Duodenal mucosa (tissue), 2 donors: ENCODE measurements around the gene GTF2F2.

Experiments used
- H3K27ac ChIP-seq: one replicate; pipeline ENCODE4 v1.7.0; 2013; ENCODE audit warnings: low read depth, low read length
- H3K27me3 ChIP-seq, 2 donors: one replicate each; pipeline ENCODE4 v1.7.0; 2013; ENCODE audit warnings: low read length in 2 of 2, control low read depth in 1 of 2; ENCODE audit not compliant: insufficient read depth in 2 of 2, control insufficient read depth in 1 of 2
- H3K36me3 ChIP-seq, 2 donors: one replicate each; pipeline ENCODE4 v1.7.0; 2013; ENCODE audit warnings: low read length in 2 of 2, control low read depth in 1 of 2; ENCODE audit not compliant: insufficient read depth in 2 of 2, control insufficient read depth in 1 of 2
- H3K4me1 ChIP-seq, 2 donors: one replicate each; pipeline ENCODE4 v1.7.0; 2013; ENCODE audit warnings: low read length in 2 of 2, control low read depth in 1 of 2; ENCODE audit not compliant: insufficient read depth in 2 of 2, control insufficient read depth in 1 of 2
- H3K4me3 ChIP-seq, 2 donors: one replicate each; pipeline ENCODE4 v1.7.0; 2013; ENCODE audit warnings: low read length in 2 of 2, low read depth in 1 of 2
- H3K9ac ChIP-seq, 2 donors: one replicate each; pipeline ENCODE4 v1.7.0; 2013; ENCODE audit warnings: low read length in 2 of 2, low read depth in 1 of 2
- H3K9me3 ChIP-seq, 2 donors: one replicate each; pipeline ENCODE4 v1.7.0; 2013; ENCODE audit warnings: low read length in 2 of 2, control low read depth in 1 of 2; ENCODE audit not compliant: control insufficient read depth in 1 of 2

The GTF2F2 gene

DNA sequence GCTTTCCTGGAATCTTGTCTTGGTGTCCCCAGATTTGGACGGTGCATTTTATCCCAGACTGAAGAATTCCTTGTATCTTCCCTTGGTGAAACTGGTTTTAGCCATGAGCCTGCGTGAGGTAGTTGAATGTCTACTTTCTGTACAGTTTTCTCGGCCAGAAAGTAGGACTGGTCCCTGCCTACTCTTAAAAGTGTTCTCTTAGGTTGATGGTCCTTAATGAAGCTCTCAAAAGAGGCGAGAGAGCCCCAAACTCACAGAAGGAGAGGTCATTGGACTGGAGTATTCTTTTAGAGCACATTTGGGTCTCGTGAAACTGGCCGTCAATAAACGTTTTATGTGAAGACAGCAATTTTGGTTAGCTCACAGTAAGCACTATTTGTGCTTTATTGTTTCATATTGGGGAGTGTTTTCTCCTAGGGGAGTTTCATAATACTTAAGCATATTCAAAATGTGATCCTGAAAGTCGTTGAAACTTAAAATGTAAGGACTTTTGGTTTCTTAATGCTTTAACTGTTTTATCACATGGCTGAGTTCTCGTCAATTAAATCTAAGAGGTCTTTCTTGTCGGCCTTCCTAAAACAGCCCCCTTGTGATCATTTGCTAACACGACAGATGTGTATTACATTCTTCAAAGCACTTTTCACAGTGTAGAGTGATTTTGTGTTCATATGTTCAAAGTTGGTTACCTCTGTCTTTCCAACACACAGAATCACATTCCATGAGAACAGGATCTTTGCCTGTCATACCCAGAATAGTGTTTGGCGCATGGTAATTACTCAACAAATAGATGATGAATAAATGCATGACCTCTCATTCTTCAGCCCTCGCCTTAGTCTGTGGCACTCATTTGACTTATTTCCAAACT, 889 bp downstream of the GTF2F2 start:
- H3K36me3 ChIP-seq, result no peaks in the 10 kb centered on the region
- peaks cover 15 to 19% of the 10 kb centered on the region in 2 donors for H3K4me1 ChIP-seq
- H3K27me3 ChIP-seq, result no peaks in the 10 kb centered on the region
- H3K9me3 ChIP-seq, result no peaks in the 10 kb centered on the region
- H3K4me3 ChIP-seq, result peak overlapping the region; percentile 89 to 93
- peak overlapping the region; percentile 70 for H3K27ac ChIP-seq
- H3K9ac ChIP-seq, result peak overlapping the region; percentile 64 to 80

- Histone ChIP-seq H3K9ac (no peak overlapping the region), H3K27me3 (no peaks in the 10 kb centered on the region), H3K36me3 (no peaks in the 10 kb centered on the region), H3K27ac (no peak overlapping the region), H3K4me1 (peaks cover 15 to 19% of the 10 kb centered on the region in 2 donors), H3K9me3 (no peaks in the 10 kb centered on the region), H3K4me3 (no peak overlapping the region)
These were observed 2.6 kb downstream of the GTF2F2 start for GRCh38 chr13:45122941-45123340.

GRCh38 chr13:45132369-45133064, 12.2 kb downstream of the GTF2F2 start:
- Histone ChIP-seq H3K4me3 (no peak overlapping the region), H3K9me3 (peaks cover 0 to 3% of the 10 kb centered on the region in 2 donors), H3K27ac (no peak overlapping the region), H3K9ac (no peak overlapping the region), H3K36me3 (no peaks in the 10 kb centered on the region), H3K4me1 (no peaks in the 10 kb centered on the region), H3K27me3 (no peaks in the 10 kb centered on the region)

DNA sequence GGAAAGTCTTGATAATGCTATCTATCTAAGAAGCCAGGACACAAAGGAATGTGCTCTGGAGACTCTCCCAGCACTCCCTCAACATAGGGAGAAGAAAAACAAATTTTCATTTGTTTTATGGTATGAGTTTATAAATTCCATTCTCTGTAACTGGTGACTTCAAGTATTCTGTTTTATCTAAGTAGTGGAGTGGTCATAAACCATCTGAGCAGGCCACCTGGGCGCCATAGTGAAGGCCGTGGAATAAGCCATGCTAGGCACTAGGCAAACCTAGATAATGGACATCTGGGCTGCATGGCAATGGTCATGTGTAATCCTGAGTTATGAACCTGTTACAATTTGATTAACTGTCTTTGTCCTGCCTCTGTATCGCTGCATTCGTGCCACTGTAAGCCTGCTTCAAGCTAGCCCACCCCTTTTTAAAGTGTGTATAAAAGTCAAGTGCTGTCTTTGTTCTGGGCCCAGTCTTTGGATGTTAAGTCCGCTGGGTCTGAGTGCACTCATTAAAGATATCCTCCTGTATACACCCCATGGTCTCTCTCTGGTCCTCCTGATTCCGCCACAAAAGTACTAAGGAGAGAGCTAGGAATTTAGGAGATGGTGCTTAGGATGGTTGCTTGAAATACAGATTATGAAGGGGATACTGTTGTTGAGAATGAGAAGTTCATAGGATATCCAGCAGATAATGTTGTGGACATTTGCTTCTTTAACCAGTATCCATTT, 13.2 kb downstream of the GTF2F2 start:
- peaks cover 0 to 3% of the 10 kb centered on the region in 2 donors for H3K9me3 ChIP-seq
- H3K9ac ChIP-seq, result no peak overlapping the region
- no peak overlapping the region for H3K27ac ChIP-seq
- H3K4me1 ChIP-seq, result no peaks in the 10 kb centered on the region
- peaks cover 3 to 5% of the 10 kb centered on the region in 2 donors for H3K36me3 ChIP-seq
- no peak overlapping the region for H3K4me3 ChIP-seq
- no peaks in the 10 kb centered on the region for H3K27me3 ChIP-seq

DNA sequence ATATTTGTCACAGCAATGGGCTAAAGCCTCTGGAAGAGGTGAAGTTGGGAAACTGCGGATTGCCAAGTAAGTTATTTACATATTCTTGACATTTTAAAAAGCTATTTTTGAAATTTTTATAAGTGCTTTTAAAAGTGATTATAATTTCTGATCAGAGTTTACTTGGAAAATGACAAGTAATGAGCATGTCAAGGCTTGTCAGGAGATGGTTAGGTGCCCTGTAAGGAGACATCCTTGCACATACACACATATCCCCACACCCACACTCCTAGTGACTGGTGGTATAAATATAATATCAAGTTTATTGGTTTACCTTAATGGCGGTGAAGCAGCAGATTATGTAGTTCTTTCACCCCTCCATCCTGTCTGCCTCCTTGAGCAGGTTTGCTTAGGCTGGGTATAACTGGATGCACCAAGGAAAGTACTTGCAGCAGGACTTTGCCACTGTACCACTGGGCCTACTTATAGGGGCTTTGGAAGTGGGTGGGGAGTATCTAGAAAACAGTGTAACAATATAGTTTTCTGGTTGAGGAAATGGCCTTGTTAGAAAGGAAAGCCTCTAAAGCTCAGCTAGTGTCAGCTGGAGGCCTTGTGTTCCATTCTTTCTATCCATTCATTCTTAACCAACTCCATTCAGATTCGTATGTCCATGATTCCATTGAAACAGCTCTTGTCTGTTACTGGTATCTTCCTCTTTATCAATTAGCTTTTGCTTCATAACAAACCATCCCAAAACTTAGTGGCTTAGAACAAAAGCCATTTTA, 16.6 kb downstream of the GTF2F2 start:
- Histone ChIP-seq H3K4me1 (no peaks in the 10 kb centered on the region), H3K36me3 (peaks cover 3 to 9% of the 10 kb centered on the region in 2 donors), H3K27ac (no peak overlapping the region), H3K27me3 (no peaks in the 10 kb centered on the region), H3K9me3 (peaks cover 0 to 3% of the 10 kb centered on the region in 2 donors), H3K9ac (no peak overlapping the region), H3K4me3 (no peak overlapping the region)

DNA sequence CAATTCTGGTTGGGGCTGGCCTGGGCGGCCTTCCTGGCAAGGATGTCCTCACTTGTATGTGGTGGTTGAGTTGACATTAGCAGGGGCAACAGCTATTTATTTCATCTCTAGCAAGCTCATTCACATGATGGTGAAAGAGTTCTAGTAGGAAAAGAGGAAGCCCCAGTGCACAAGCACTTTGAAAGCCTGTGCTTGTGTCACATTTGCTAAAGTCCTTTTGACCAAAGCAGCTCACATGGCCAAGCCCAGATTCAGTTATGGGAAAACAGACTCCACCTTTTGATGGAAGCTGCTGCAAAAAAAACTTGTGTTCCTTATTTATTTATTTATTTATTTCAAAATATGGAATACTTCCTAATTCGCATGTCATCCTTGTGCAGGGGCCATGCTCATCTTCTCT, 17.2 kb downstream of the GTF2F2 start:
- H3K27me3 ChIP-seq, result no peaks in the 10 kb centered on the region
- H3K4me1 ChIP-seq, result peaks cover 0 to 3% of the 10 kb centered on the region in 2 donors
- H3K9me3 ChIP-seq, result peaks cover 0 to under 1% of the 10 kb centered on the region in 2 donors
- H3K36me3 ChIP-seq, result peaks cover 3 to 9% of the 10 kb centered on the region in 2 donors
- no peak overlapping the region for H3K27ac ChIP-seq
- no peak overlapping the region for H3K9ac ChIP-seq
- no peak overlapping the region for H3K4me3 ChIP-seq

DNA sequence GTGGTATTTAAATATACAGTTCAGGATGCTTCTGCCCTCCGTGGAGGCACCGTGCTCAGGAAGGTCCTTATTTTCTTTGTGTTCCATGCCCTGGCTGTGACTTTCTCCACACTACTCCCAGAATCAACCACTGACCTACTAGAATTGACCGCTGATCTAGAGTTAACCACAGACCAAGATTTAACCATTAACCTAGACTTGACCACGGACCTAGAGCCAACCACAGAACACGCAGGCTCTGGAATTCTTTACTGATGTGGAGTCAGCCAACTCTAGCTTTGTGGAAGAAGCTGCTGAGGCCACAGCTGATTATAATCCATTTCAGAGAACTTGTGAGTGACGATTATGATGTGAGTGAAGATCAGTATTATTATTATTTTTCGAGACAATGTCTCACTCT, 18.0 kb downstream of the GTF2F2 start:
- H3K36me3 ChIP-seq, result peaks cover 3 to 9% of the 10 kb centered on the region in 2 donors
- no peak overlapping the region for H3K9ac ChIP-seq
- no peak overlapping the region for H3K4me3 ChIP-seq
- no peaks in the 10 kb centered on the region for H3K9me3 ChIP-seq
- no peaks in the 10 kb centered on the region for H3K27me3 ChIP-seq
- H3K4me1 ChIP-seq, result peaks cover 7 to 10% of the 10 kb centered on the region in 2 donors
- no peak overlapping the region for H3K27ac ChIP-seq

GRCh38 chr13:45141369-45141768, 21.1 kb downstream of the GTF2F2 start:
- H3K9me3 ChIP-seq, result no peaks in the 10 kb centered on the region
- no peak overlapping the region for H3K9ac ChIP-seq
- no peaks in the 10 kb centered on the region for H3K27me3 ChIP-seq
- H3K4me1 ChIP-seq, result peaks cover 10 to 13% of the 10 kb centered on the region in 2 donors
- peaks cover 3 to 9% of the 10 kb centered on the region in 2 donors for H3K36me3 ChIP-seq
- H3K4me3 ChIP-seq, result no peak overlapping the region
- no peak overlapping the region for H3K27ac ChIP-seq

GRCh38 chr13:45142440-45143345, 22.4 kb downstream of the GTF2F2 start:
- H3K36me3 ChIP-seq, result peaks cover 3 to 9% of the 10 kb centered on the region in 2 donors
- H3K27me3 ChIP-seq, result no peaks in the 10 kb centered on the region
- no peak overlapping the region for H3K9ac ChIP-seq
- H3K27ac ChIP-seq, result no peak overlapping the region
- H3K4me1 ChIP-seq, result peaks cover 10 to 14% of the 10 kb centered on the region in 2 donors
- no peak overlapping the region for H3K4me3 ChIP-seq
- no peaks in the 10 kb centered on the region for H3K9me3 ChIP-seq
